GM10847 (cell line): ENCODE results near the gene SLC6A16.

Source experiments
- POLR2A ChIP-seq: IDR thresholded peaks from 2 replicates; pipeline ENCODE4 v1.6.1; 2011; ENCODE audit not compliant: insufficient read length; ENCODE audit errors: extremely low read depth

SLC6A16 gene

DNA sequence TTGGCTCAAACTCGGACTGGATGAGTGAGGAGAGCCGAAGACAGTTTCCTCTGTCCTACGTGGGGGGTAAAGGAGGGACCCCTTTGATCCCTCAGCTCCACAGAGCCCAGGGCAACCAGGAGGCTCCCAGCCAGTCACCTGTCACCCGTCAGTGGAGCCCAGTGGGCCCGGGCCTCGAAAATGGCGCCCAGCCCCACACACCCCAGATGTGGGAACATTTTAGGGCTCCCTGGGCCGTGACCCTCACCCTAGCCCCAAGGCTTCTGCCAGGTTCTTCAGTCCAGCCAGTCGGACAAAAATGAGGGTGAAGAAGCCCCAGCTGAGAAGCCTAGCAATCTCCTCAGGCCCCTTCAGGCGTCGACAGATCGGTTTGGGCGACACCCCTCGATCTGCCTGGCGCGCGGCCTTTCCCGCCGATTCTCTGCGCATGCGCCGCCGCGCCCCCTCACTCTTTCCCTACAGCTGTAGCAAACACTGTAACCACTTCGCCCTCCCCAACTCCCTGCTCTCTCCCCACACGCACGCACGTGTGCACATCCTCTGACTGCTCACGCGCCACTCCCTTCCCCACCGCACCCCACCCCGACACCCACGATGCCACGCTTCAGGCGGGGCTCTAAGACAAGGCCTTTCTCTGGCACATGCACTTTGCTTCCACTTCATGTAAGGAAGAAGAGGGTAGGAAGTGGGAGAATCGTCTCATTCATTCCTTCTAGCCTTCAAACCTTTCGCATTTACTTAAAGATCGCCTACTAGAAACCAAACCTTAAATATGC is at the start of gene SLC6A16:
SLC6A16 (minus strand) TSS at position 391 of the 776 bp plus-strand sequence. CDS start 13,844 bp downstream, outside the sequence.
- TF ChIP-seq POLR2A, result no peak

GRCh38 chr19:49371184-49371583 is 46.2 kb upstream of the SLC6A16 start:
- no peak for TF ChIP-seq POLR2A

DNA sequence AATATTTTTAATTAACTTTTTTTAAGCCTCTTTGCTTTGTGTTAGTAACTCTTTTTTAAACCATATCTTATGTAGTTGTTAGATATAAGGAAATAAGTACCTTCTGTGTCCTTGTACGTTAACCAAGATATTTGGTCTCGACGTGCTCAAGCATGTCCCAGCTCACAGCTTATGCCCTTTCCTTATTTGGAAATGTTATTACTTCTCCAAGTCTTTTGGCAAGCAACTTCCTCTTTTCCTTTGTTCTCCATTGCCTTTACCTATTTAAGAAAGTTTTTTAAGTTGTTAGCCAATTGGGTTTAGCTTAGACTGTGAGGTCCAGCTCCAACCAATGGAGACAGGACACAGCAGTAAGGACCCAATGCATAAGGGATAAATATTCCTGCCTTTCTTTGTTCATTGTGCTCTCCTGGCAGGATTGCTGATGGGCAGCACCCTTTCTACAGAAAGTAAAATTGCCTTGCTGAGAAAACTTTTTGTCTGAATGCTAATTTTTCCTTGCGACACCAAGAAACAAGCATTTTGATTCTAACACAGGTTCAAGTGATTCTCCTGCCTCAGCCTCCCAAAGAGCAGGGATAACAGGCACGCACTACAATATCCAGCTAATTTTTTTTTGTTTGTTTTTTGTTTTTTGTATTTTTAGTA is 43.8 kb upstream of the SLC6A16 start:
- TF ChIP-seq POLR2A, result no peak

DNA sequence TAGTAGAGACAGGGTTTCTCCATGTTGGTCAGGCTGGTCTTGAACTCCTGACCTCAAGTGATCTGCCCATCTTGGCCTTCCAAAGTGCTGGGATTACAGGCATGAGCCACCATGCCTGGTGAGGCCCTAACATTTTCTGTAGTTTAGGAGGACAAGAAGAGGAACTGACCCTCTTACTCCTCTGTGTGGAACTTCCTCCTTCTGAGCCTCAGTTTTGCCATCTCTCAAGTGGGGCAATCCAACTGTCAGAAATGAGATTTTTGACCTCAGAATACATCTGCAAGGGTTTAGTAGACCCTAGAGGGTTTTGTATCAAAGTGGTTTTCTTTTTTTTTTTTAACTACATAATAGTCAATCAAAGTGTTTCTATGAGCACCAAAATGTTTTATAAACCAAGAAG is 41.1 kb upstream of the SLC6A16 start:
- no peak for TF ChIP-seq POLR2A

DNA sequence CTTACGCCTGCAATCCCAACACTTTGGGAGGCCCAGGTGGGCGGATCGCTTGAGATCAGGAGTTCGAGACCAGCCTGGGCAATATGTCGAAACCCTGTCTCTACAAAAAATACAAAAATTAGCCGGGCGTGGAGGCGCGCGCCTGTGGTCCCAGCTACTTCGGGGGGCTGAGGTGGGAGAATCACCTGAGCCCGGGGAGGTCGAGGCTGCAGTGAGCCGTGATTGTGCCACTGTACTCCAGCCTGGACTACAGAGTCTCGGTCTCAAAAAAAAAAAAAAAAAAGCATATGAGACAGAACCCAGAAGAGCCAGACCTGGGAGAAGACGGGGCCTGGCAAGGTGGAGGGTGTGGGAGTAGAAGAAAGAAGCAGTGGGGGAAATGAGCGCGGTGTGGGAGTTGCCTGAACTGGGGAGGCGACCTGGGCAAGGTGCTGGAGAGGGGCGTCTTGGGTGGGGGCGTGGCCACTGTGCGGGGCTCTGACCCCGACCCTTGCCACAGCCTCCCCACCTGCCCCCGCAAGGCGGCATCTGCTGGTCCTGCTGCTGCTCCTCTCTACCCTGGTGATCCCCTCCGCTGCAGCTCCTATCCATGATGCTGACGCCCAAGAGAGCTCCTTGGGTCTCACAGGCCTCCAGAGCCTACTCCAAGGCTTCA is 39.2 kb upstream of the SLC6A16 start:
- no peak for TF ChIP-seq POLR2A

GRCh38 chr19:49363268-49364082 is 38.5 kb upstream of the SLC6A16 start, which contains the start of gene DKKL1:
DKKL1 (plus strand) TSS chr19:49363877; CDS start chr19:49363999, 122 bp downstream.
- no peak for TF ChIP-seq POLR2A

- TF ChIP-seq POLR2A, result no peak
These were observed 37.9 kb upstream of the SLC6A16 start for GRCh38 chr19:49362929-49363267.

DNA sequence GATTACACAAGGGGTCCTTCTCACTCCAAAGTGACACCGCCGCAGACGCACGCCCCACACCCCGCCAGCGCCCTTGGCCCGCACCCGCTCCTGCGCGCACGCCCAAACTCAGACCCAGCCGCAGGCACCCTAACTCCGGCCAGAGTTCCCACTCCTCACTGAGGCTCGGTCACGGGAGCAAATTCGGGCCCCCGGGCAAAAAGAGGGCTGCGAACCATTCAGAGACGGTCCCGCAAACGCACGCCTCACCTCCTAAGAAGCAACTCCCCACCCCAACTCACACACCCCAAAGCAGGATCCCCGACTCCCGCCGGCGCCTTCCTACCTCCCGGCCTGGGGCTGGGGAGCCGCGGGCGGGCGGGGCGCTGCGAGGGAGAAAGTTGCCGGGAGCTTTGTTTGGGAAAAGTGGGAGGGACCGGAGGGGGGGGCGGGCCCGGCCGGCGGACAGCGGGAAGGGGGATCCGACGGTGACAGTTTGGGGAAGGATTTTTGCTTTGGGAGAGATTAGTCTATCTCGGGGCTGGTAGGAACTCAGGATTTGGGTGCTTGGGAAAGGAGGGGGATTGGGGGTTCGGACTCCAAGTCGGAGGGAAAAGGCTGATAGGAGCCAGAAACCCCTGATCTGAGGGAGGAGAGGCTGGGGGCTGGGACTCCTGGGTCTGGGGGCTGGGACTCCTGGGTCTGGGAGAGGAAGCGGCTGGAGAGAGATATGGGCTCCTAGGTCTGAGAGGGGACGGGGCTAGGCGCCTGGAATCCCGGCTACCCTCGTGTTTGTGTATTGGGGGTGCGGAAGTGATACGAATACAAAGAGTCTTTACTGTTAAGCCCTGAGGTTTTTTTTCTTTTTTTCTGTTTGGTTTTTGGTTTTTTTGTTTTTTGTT is 37.3 kb upstream of the SLC6A16 start, which contains the start of gene TEAD2:
TEAD2 (minus strand) TSS at position 369 of the 881 bp plus-strand sequence. CDS start 2,341 bp downstream, outside the sequence.
- TF ChIP-seq POLR2A, result no peak

DNA sequence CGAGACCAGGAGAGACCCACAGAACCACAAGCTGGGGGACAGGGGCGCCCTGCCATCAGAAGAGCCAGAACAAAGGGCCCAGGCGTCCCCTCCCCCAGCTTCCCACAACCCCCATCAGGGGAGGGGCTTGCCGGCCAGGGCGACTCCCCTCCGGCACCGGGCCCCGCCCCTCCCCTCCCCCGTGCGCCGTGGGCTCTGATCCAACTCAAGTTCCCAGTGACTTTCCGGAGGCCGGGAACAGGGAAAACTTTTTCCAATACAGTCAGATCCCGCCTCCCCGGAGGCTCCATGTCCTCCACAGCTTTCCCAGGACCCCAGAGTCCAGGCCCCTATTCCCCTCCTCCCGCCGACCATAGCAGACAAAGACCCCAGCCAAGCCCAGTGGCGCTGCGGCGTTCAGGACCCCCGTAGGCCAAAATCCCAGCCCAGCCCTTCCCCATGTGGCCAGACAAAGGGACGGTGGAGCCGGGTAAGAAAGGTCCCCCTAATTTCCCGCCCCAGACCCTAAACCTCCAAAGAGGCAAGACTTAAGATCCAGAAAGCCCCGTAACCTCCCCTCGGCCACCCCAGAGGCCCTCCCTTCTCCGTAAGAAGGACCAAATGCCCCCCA is 36.6 kb upstream of the SLC6A16 start:
- no peak for TF ChIP-seq POLR2A

DNA sequence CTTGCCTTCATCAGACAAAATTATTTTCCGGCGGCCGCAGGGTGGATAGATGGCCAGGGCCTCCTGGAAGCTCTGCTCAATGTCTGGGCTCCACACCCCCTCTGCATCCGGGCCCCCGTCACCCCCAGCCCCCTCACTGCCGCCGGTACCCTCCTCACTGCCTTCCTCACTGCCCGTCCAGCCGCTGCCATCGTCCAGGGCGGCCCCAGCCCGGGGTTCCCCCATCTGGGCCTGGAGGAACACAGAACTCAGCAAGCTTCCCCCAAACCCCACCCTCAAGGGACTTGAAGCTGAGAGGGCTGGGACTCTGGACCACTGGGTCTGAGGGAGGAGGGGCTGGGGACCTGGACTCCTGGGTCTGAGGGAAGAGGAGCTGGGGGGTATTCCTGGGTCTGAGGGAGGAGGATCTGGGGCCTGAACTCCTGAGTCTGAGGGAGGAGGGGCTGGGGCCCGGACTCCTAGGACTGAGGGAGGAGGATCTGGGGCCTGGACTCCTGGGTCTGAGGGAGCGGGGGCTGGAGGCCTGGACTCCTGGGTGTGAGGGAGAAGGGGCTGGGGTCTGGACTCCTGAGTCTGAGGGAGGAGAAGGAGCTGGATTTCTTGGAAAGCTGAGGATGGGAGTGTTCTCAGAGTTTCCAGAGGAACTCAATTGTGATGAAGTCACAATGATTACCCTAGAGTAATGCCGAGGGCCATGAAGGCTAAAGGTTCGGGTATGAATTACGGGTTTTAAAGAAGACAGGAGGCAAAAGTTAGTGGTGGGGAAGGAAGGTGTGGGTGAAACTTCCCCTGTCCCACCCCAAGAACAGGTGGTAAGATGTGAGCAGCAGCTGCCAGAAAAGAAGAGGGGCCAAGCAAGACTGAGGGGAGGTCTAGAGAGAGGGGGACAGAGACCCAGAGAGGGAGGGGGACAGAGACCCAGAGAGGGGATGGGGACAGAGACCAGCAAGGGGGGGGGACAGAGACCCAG is 35.1 kb upstream of the SLC6A16 start:
- TF ChIP-seq POLR2A, result no peak

GRCh38 chr19:49357186-49357585 is 32.2 kb upstream of the SLC6A16 start:
- TF ChIP-seq POLR2A, result no peak

- no peak for TF ChIP-seq POLR2A
These were observed 31.4 kb upstream of the SLC6A16 start for GRCh38 chr19:49356382-49356781.
